Lower leg skin (tissue), 3 donors: Measurements from ENCODE around the gene STX10.

Source experiments
- POLR2A ChIP-seq, 2 donors: fragments of 450-650 bp; IDR thresholded peaks; one replicate each; pipeline ENCODE4 v1.6.1; 2016 to 2017; ENCODE audit warnings: antibody characterized with exemption in 2 of 2, mild to moderate bottlenecking in 1 of 2, moderate library complexity in 1 of 2
- TF ChIP-seq, protein P1 (sequence below), 3 donors: fragments of 450-650 bp; IDR thresholded peaks; one replicate each; pipeline ENCODE4 v1.5.1; 2016; ENCODE audit warnings: antibody characterized with exemption in 3 of 3, mild to moderate bottlenecking in 3 of 3, moderate library complexity in 2 of 3

DNA sequence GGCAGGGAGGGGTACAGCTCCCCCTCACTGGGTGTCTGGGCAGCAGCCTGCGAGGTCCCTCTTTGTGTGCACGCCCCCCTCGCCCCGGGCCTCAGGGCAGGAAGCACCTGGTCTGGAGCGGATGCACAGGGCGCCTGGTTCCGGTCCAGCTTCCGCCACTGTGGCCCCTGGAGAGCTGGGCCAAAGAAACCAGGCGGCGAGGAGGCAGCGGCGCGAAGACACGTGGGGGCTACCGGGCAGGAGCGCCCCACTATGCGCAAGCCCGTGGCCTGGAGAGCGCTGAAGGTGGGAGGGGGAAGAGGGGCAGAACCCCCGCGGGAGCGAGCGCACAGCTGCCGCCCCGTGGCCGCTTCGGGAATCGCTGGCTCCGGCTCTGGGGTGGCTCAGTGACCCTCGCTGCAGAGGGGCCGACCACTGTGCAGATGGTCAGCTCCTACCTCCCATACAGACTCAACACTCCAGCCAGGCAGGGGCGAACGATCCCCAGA is 45.8 kb downstream of the STX10 start:
- TF ChIP-seq, protein P1, sequence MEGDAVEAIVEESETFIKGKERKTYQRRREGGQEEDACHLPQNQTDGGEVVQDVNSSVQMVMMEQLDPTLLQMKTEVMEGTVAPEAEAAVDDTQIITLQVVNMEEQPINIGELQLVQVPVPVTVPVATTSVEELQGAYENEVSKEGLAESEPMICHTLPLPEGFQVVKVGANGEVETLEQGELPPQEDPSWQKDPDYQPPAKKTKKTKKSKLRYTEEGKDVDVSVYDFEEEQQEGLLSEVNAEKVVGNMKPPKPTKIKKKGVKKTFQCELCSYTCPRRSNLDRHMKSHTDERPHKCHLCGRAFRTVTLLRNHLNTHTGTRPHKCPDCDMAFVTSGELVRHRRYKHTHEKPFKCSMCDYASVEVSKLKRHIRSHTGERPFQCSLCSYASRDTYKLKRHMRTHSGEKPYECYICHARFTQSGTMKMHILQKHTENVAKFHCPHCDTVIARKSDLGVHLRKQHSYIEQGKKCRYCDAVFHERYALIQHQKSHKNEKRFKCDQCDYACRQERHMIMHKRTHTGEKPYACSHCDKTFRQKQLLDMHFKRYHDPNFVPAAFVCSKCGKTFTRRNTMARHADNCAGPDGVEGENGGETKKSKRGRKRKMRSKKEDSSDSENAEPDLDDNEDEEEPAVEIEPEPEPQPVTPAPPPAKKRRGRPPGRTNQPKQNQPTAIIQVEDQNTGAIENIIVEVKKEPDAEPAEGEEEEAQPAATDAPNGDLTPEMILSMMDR (IDR thresholded peaks at IDR 0.05): no peak
- no peak for TF ChIP-seq POLR2A (IDR thresholded peaks at IDR 0.05)
